Gastrocnemius medialis (tissue), 4 donors: ENCODE measurements around the gene FEZ2. TPM values are rescaled to one million over a fixed set of nuclear protein-coding genes. Genes with fewer than 3 reads are reported as not detected.

Experiments
- ATAC-seq, 2 donors: fragments of 150-250 bp; one replicate each; pipeline ENCODE4 v1.9.1; 2016
- DNase-seq, 2 donors: peaks; one replicate each; pipeline ENCODE4 v3.0.0-alpha.2; 2019
- H3K27ac ChIP-seq, 4 donors: fragments of 200-600 bp; sonication (generic); 1 replicate in 1 of 4; 2 replicates in 3 of 4; pipeline ENCODE4 v1.5.1; 2016 to 2018; ENCODE audit warnings: mild to moderate bottlenecking in 2 of 4, moderate library complexity in 1 of 4
- H3K27me3 ChIP-seq, 3 donors: fragments of 200-600 bp; sonication (generic) in 2 of 3; 1 replicate in 1 of 3; 2 replicates in 2 of 3; pipeline versions ENCODE4 v1.5.1 to v1.6.0; 2016 to 2019; ENCODE audit warnings: mild to moderate bottlenecking in 1 of 3, moderate library complexity in 1 of 3
- H3K36me3 ChIP-seq, 2 donors: fragments of 200-600 bp; sonication (generic) in 1 of 2; one replicate each; pipeline ENCODE4 v1.5.1; 2017 to 2018
- H3K4me1 ChIP-seq, 2 donors: fragments of 200-600 bp; sonication (generic) in 1 of 2; one replicate each; pipeline ENCODE4 v1.5.1; 2016 to 2017; ENCODE audit warnings: mild to moderate bottlenecking in 2 of 2
- H3K4me3 ChIP-seq, 4 donors: fragments of 200-600 bp; sonication (generic) in 3 of 4; 1 replicate in 1 of 4; 2 replicates in 3 of 4; pipeline ENCODE4 v1.5.1; 2016 to 2019; ENCODE audit warnings: mild to moderate bottlenecking in 2 of 4
- H3K9me3 ChIP-seq, 3 donors: fragments of 200-600 bp; sonication (generic) in 2 of 3; 1 replicate in 1 of 3; 2 replicates in 2 of 3; pipeline ENCODE4 v1.5.1; 2016 to 2019
- POLR2A ChIP-seq, 2 donors: fragments of 450-650 bp; IDR thresholded peaks; one replicate each; pipeline ENCODE4 v1.6.1; 2017; ENCODE audit warnings: antibody characterized with exemption in 2 of 2, mild to moderate bottlenecking in 2 of 2, moderate library complexity in 2 of 2
- in situ Hi-C, 4 donors: fragments of 200-750 bp; cut with MboI; loops; one replicate each; pipeline versions ENCODE4 v1.15.0 to v1.8.0; 2017; ENCODE audit warnings: low sequenced_read_pairs in 4 of 4
- intact Hi-C: fragments of 100-400 bp; cut with DNase I; formaldehyde crosslinking; loops from one replicate; pipeline ENCODE4 v1.15.1; 2023; ENCODE audit warnings: low total_unique reads
- total RNA-seq, 4 donors: library from RNA; depleted of rRNA; stranded (reverse); fragments of >200 nt; gene quantifications; one replicate each; pipeline versions ENCODE4 v1.1.0 to v1.2.3, GENCODE V29; 2016
- TF ChIP-seq, protein P1 (sequence below), 5 experiments: fragments of 450-650 bp in 3 of 5; fragments of 200-600 bp in 2 of 5; sonication (generic) in 2 of 5; IDR thresholded peaks in 4 of 5; conservative IDR thresholded peaks in 1 of 5; 1 replicate in 4 of 5; 2 replicates in 1 of 5; pipeline ENCODE4 v1.5.1; 2016 to 2019; ENCODE audit warnings: antibody characterized with exemption in 5 of 5, mild to moderate bottlenecking in 3 of 5, moderate library complexity in 3 of 5

The FEZ2 gene
- total RNA-seq, 4 donors from 2014 or later, result 65.1 to 126 (median 110) TPM

- TF ChIP-seq POLR2A (IDR thresholded peaks at IDR 0.05), result no peak
- TF ChIP-seq, protein P1, sequence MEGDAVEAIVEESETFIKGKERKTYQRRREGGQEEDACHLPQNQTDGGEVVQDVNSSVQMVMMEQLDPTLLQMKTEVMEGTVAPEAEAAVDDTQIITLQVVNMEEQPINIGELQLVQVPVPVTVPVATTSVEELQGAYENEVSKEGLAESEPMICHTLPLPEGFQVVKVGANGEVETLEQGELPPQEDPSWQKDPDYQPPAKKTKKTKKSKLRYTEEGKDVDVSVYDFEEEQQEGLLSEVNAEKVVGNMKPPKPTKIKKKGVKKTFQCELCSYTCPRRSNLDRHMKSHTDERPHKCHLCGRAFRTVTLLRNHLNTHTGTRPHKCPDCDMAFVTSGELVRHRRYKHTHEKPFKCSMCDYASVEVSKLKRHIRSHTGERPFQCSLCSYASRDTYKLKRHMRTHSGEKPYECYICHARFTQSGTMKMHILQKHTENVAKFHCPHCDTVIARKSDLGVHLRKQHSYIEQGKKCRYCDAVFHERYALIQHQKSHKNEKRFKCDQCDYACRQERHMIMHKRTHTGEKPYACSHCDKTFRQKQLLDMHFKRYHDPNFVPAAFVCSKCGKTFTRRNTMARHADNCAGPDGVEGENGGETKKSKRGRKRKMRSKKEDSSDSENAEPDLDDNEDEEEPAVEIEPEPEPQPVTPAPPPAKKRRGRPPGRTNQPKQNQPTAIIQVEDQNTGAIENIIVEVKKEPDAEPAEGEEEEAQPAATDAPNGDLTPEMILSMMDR (IDR thresholded peaks at IDR 0.05 in 4 of 5, conservative IDR thresholded peaks at IDR 0.05 in 1 of 5), result no peak
- Histone ChIP-seq H3K27me3 (no peaks in the 10 kb centered on the region), H3K4me3 (no peak overlapping the region), H3K9me3 (no peaks in the 10 kb centered on the region), H3K36me3 (peaks cover 0 to 15% of the 10 kb centered on the region in 2 donors), H3K27ac (peak overlapping the region; percentile 79 to 97 (median 84)), H3K4me1 (peaks cover 77 to 85% of the 10 kb centered on the region in 2 donors)
- no peak for ATAC-seq
- no peak for DNase-seq
- in situ Hi-C loops (no loop called here), intact Hi-C loops (no loop called here)
These were observed 11.3 kb downstream of the FEZ2 start for GRCh38 chr2:36586672-36587071.

DNA sequence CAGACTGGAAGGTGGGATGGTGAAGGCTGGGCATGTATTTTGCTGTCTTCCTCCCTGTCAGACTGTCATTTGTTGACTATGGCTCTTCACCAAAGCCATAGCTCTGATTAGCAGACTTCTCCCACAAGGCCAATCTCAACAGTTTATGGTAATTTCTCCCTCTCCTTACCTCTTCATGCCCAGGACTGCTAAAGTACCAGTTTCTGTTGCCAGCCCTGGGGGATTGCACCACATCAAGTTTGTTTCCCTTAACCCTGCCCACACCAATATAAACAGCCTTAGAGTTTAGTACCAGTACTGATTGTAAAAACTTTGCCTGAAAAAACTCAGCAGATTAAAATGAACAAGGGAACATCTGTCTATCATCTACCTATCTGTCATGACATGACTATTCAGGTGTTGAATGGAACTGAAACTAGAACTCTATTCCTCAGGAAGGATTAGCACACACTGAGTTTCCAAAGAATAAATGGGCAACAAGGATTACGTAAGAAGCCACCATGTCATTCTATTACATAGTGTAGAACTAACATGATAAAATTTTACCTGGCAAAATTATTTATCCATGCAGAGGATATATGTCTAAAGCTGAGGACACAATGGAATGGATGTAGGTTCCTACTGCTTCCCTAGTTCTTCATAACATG lies 13.7 kb downstream of the FEZ2 start:
- in situ Hi-C loops (no loop called here), intact Hi-C loops (no loop called here)
- peaks cover 0 to 25% of the 10 kb centered on the region in 2 donors for H3K36me3 ChIP-seq

DNA sequence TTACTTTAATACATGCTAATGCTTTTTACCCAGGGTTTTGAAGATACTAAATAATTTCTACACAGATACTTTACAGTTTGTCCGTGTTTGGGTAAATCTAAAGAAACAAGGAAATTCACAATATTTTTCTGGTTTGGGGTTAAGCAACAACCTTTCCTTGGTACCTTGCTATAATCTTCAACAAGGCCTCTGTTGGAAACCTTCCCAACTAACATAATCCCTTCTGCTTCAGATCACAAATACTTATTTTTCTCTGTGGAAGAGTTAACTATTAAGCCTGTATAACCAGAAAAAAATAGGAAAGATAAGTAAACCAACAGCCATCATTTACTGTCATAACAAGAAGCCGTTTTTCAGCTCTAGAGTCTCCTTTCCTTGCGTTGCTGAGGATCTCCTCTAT lies 15.0 kb downstream of the FEZ2 start:
- DNase-seq, result no peak
- peaks cover 0 to 38% of the 10 kb centered on the region in 2 donors for H3K36me3 ChIP-seq
- peak overlapping the region in 1 of 4 donors; percentile 6 for H3K4me3 ChIP-seq
- intact Hi-C loops (no loop called here), in situ Hi-C loops (no loop called here)
- H3K4me1 ChIP-seq, result peaks cover 59 to 70% of the 10 kb centered on the region in 2 donors
- no peak for ATAC-seq
- TF ChIP-seq POLR2A (IDR thresholded peaks at IDR 0.05), result no peak
- TF ChIP-seq, protein P1 (IDR thresholded peaks at IDR 0.05 in 4 of 5, conservative IDR thresholded peaks at IDR 0.05 in 1 of 5), result no peak
- no peaks in the 10 kb centered on the region for H3K9me3 ChIP-seq
- H3K27ac ChIP-seq, result peak overlapping the region; percentile 79 to 97 (median 84)
- no peaks in the 10 kb centered on the region for H3K27me3 ChIP-seq

More for the DNA sequence above, 13.7 kb downstream of the FEZ2 start:
- H3K4me1 ChIP-seq, result peaks cover 67% of the 10 kb centered on the region in 2 donors
- peak overlapping the region in 1 of 4 donors; percentile 6 for H3K4me3 ChIP-seq
- ATAC-seq (peak; percentile 45 to 73), DNase-seq (no peak)
- no peak for TF ChIP-seq POLR2A (IDR thresholded peaks at IDR 0.05)
- TF ChIP-seq, protein P1 (IDR thresholded peaks at IDR 0.05 in 4 of 5, conservative IDR thresholded peaks at IDR 0.05 in 1 of 5), result no peak
- peak overlapping the region; percentile 79 to 97 (median 84) for H3K27ac ChIP-seq
- H3K27me3 ChIP-seq, result no peaks in the 10 kb centered on the region
- no peaks in the 10 kb centered on the region for H3K9me3 ChIP-seq

- no peaks in the 10 kb centered on the region for H3K27me3 ChIP-seq
- peaks cover 0 to 42% of the 10 kb centered on the region in 2 donors for H3K36me3 ChIP-seq
- in situ Hi-C loops (no loop called here), intact Hi-C loops (no loop called here)
- no peaks in the 10 kb centered on the region for H3K9me3 ChIP-seq
- ATAC-seq (peak; percentile 81 to 87), DNase-seq (no peak)
- peak overlapping the region in 1 of 4 donors; percentile 6 for H3K4me3 ChIP-seq
- TF ChIP-seq, protein P1 (IDR thresholded peaks at IDR 0.05 in 4 of 5, conservative IDR thresholded peaks at IDR 0.05 in 1 of 5), result no peak
- no peak for TF ChIP-seq POLR2A (IDR thresholded peaks at IDR 0.05)
- peak overlapping the region; percentile 79 to 97 (median 84) for H3K27ac ChIP-seq
- H3K4me1 ChIP-seq, result peaks cover 59 to 70% of the 10 kb centered on the region in 2 donors
These were observed 15.4 kb downstream of the FEZ2 start for GRCh38 chr2:36582538-36582937.
